AG09319 (cell line): ENCODE results near the gene PTPRD.

Experiments
- DNase-seq: peaks from one replicate; pipeline ENCODE4 v3.0.0-alpha.2; 2010; ENCODE audit warnings: low read depth; ENCODE audit errors: extremely low read depth
- TF ChIP-seq, protein P1 (sequence below): IDR thresholded peaks from 2 replicates; pipeline ENCODE4 v1.5.1; 2011; ENCODE audit warnings: low read depth, mild to moderate bottlenecking, inconsistent platforms, low read length, moderate library complexity

Gene PTPRD

DNA sequence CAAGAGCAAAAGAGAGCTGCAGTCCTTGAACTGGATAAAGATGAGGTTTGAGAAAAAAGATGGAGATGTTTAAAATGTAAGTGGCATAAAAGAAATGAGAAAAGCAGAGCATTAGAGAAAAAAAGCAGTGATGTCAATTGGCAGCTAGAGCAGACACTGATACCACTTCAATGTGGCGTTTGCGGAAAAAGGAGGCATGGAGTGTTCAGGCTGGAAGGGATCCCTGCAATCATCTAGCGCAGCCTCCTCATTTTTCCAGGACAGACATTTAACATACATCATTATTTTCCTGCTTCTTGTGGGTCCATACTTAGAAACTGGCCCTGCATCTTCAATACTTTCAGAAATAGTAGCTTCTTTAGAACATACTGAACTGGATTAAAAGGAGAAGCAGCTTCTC, 563.8 kb downstream of the PTPRD start:
- TF ChIP-seq, protein P1, sequence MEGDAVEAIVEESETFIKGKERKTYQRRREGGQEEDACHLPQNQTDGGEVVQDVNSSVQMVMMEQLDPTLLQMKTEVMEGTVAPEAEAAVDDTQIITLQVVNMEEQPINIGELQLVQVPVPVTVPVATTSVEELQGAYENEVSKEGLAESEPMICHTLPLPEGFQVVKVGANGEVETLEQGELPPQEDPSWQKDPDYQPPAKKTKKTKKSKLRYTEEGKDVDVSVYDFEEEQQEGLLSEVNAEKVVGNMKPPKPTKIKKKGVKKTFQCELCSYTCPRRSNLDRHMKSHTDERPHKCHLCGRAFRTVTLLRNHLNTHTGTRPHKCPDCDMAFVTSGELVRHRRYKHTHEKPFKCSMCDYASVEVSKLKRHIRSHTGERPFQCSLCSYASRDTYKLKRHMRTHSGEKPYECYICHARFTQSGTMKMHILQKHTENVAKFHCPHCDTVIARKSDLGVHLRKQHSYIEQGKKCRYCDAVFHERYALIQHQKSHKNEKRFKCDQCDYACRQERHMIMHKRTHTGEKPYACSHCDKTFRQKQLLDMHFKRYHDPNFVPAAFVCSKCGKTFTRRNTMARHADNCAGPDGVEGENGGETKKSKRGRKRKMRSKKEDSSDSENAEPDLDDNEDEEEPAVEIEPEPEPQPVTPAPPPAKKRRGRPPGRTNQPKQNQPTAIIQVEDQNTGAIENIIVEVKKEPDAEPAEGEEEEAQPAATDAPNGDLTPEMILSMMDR = no peak
- no peak for DNase-seq

DNA sequence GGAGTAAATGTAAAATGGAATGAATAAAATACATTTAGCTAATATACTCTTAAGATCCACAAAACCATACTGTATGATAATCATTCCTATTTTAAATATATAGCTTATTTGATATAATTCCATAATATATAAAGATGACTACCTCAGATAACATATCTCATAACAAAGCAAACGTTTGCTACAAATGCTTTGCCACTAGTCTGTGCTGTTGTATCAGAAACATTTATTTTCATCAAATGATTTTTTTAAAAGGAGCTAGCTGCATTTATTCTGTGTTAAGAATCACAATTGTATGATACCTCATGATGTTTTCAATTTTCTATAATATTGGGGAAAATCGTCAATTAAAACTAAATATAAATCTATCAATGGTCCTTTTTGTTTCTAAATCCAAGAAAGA, 567.2 kb downstream of the PTPRD start:
- no peak for DNase-seq
- TF ChIP-seq, protein P1 = peak; percentile 40

DNA sequence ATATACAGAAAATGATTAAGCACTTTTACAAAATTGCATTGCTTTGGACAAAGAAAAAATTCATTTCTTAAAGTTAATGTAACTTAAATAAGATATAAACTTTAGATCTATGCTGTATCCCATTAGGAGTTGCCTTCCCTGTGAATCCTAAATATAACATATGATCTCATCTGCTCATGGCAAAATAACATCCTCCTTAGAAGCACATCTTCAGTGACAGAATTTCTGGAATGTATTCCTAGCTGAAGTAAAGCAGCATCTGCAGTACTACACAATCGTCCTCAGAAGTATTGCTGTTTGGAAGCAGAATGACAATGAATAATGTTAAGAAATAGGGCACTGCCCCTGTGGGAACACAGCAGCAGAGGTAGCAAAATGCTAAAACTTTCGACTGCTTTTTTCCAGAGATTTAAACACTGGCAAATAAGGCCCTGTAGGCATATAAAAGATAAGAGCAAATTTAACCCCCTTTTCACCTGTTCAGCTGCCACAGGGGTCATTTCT, 571.0 kb downstream of the PTPRD start:
- DNase-seq = no peak
- TF ChIP-seq, protein P1 = no peak

DNA sequence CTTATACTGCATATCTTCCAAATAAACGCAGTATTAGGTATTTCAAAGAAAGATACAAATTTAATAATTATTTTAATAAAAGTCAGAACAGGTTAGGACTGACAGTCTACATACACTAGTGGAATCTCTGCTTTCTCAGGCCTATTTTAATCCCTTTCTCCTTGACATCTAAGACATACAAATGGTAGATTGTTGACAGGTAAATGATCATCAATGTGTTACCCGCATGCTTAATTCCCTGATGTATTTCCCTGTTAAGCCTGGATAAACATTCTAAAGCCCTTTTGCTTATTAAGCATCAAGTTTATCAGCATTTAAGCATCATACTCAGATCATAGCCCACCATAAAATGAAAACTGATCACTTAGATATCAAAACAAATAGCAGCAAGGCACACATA, 576.7 kb downstream of the PTPRD start:
- TF ChIP-seq, protein P1 = no peak
- DNase-seq = no peak

DNA sequence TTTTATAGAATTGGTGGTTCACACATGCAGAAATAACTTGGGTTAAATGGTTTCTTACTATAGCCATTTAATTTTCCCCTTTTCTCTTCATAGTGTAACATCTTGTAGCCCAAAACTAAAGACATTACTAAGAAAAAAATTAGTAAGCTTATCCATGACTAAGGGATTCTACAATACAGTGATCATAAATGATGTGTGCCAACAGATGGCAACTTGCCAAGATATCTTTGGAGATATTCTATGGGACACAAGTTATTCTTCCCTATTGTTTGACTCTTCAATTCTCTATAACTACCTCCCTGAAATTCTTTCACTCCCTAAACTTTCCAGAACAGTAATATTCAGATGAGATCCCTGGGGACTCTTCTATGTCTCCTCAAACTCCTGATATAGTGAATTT, 580.6 kb downstream of the PTPRD start:
- TF ChIP-seq, protein P1 = no peak
- no peak for DNase-seq

DNA sequence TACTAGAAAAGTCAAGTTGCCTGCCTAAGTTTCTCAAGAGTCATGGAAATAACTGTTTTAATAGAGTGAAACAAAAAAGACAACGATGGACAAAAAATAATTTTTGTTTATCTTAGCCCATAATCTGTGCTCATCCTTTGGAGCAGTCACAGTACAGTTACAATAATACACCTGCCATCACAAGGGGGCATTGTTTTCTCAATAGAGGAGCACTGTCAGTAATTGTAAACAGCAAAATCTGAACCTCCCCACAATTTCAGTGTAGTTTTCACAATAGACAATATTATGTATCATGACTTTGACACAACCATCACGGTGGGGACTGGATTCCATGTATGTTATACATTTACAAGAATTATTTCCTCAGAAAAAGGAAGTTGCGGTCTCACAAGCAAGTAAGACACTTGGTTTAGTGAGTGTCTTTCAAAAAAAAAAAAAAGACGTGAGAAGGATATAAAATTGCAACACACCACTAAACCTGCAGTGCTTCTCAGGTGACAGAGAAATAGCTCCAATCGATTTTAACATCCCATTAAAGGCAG, 586.3 kb downstream of the PTPRD start:
- TF ChIP-seq, protein P1 = no peak
- no peak for DNase-seq

DNA sequence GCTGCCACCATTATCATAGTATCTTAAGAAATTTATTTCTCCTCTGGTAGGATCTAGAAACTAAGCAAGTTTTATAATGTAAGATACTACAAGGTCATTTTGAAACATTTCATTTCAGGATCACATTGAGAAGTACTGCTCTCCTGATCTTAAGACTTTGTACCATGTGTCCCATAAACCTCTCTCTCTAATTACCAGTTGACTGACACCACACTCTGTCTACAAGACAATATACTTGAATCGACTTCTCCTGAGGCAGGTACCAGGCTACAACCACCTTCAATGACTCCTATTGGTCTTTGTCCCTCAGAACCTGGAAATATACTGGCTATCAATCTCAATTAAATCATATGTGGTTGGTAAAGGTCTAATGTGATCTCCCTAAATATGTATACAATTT, 597.0 kb downstream of the PTPRD start:
- no peak for DNase-seq
- TF ChIP-seq, protein P1 = no peak
